NCI-H524 treated with DMSO at 0.1 percent for 48 hours (cell line): ENCODE measurements around the gene PHACTR3.

Experiments used
- DNase-seq: peaks from one replicate; lab custom pipeline; 2025; lab: John Stamatoyannopoulos, UW

PHACTR3 gene

GRCh38 chr20:59802471-59803221 is 198.3 kb downstream of the PHACTR3 start:
- no peak for DNase-seq

GRCh38 chr20:59804347-59804746 is 200.0 kb downstream of the PHACTR3 start:
- no peak for DNase-seq

- DNase-seq = no peak
Measured at GRCh38 chr20:59804871-59805665, 200.7 kb downstream of the PHACTR3 start.

- no peak for DNase-seq
Measured at GRCh38 chr20:59805786-59806577, 201.6 kb downstream of the PHACTR3 start.

GRCh38 chr20:59806578-59806975 is 202.2 kb downstream of the PHACTR3 start:
- no peak for DNase-seq

GRCh38 chr20:59807909-59808728 is 203.8 kb downstream of the PHACTR3 start:
- DNase-seq = no peak

GRCh38 chr20:59808729-59809381 is 204.5 kb downstream of the PHACTR3 start:
- DNase-seq = no peak

GRCh38 chr20:59809630-59810448 is 205.5 kb downstream of the PHACTR3 start:
- DNase-seq = no peak

- DNase-seq = no peak
Measured at GRCh38 chr20:59810449-59811187, 206.3 kb downstream of the PHACTR3 start.

GRCh38 chr20:59811681-59812171 is 207.4 kb downstream of the PHACTR3 start:
- DNase-seq = no peak

GRCh38 chr20:59812286-59813125 is 208.2 kb downstream of the PHACTR3 start:
- no peak for DNase-seq

GRCh38 chr20:59813126-59813947 is 209.0 kb downstream of the PHACTR3 start:
- DNase-seq = no peak

- DNase-seq = no peak
Measured at GRCh38 chr20:59813948-59814839, 209.9 kb downstream of the PHACTR3 start.

GRCh38 chr20:59814840-59815340 is 210.6 kb downstream of the PHACTR3 start:
- no peak for DNase-seq

- no peak for DNase-seq
Measured at GRCh38 chr20:59816146-59816738, 211.9 kb downstream of the PHACTR3 start.

- no peak for DNase-seq
Measured at GRCh38 chr20:59817406-59817805, 213.1 kb downstream of the PHACTR3 start.
